Measurements from ENCODE around the gene DLGAP1.

DLGAP1 gene

DNA sequence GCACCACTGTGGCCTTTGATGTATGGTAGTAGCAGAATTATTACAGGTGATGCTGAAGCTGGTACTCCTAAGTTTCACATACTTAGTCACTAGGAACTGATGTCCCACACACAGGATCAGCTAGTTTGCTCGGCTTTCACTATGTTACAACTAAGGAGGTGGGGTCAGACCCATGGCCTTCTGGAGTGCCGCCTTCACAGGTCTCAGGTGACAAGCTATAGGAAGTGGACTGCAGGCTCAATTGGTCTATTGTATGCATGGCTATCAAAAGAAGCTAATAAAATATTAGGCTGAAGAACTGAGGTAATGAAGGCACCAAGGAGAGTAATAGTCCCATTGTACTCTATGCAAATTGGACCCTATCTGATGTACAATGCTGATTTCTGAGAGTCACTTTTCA is 170.6 kb downstream of the DLGAP1 start:
- DNase-seq = no peak

DNA sequence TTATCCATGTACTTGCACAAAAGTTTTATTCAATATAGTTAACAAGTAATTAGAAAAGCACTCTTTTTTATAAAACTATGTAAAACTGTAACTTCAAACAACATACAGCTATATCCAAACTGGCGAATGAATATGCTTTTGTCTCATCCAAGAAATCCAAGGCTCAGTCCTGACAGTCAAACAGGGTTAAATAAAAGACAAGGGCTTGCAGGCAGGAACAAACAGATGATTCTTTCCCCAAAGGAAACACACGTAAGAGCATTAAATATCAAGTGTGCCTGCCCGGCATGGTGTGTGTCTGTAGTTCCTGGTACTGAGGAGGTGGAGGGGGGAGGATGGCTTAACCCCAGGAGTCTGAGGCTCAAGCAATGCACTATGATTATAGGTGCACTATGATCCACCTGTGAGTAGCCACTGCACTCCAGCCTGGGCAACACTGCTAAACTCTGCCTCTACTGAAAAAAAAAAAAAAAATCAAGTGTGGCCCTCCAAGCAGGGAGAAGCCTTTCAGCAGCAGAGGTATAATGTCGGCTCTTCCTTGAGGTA is 171.3 kb downstream of the DLGAP1 start:
- DNase-seq = no peak

DNA sequence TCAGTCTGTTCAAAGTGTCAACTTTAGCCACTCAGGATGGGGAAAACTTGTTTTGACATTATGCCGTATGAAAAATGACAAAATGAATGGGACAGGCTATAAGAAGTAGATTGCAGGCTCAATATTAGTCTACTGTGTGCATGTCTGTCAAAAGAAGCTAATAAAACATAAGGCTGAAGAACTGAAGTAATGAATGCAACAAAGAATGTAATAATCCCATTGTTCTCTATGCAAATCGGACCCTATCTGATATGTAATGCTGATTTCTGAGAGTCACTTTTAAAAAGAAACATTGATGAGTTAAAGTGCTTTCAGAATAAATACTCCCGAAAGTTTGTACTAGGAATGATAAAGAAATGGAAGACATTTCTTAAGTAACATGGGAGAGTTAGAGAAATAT is 172.2 kb downstream of the DLGAP1 start:
- DNase-seq = no peak

DNA sequence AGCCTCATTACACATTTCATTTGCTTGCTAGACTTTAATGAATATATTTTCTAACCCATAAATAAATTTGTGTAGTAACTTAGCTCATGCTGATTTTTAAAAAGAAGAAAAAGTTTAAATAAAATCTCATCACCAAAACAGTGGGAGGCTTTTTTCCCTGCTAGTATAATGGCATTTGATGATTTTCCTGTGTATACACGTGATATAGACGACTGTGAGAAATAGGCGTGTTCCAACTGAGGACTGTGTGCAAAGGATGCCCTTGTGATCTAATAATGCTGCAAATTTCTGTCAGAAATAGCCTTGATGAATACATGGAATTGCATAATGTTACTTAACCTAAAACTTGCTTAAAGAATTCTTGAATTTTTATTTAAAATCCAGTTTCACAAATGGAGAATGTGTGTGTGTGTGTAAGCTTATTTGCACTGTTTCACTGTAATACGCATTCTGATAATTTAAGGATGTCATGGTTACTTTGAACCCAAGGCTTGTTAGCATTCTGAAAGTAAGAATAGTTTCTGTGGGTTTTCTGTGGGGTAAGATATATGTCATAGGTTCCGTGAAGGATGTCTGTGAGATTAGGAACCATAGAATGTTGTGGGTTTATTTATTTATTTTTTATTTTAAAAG is 178.0 kb downstream of the DLGAP1 start:
- DNase-seq = no peak

DNA sequence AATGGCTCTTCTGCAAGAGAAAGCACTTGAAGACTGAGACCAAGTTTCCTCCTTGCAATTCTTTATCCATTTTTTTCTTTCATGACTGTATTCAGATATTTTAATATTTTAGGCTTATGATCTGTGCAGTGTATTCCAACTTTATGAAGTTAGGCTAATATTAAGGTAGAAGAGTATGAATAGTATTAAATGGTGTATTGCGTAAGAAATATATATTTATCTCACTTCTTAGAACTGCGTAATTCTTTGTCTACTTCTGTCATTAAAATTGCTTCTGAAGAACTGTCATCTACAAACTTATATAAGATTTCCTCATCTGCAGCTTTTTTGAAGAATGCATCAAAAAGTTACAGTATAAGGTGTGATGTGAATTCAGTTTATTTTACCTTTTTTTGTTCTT is 183.2 kb downstream of the DLGAP1 start:
- DNase-seq = no peak

DNA sequence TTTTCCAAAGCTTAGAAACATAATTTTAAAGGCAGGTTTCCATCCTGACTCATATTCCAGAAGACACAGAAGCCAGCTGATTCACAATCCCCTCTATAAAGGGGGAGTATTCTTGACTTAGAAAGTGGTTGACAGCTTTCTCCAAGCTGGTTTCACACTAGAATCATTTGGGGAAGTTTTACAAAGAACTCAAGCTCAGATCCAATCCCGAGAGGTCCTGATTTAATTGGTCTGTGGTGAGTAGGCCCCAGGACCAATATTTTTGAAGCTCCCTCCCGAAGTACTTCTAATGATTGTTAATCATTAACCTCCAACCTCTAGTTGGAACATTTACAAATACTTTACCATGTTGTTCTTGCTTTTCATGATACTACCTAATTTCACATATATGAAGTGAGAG is 184.1 kb downstream of the DLGAP1 start:
- DNase-seq = no peak

DNA sequence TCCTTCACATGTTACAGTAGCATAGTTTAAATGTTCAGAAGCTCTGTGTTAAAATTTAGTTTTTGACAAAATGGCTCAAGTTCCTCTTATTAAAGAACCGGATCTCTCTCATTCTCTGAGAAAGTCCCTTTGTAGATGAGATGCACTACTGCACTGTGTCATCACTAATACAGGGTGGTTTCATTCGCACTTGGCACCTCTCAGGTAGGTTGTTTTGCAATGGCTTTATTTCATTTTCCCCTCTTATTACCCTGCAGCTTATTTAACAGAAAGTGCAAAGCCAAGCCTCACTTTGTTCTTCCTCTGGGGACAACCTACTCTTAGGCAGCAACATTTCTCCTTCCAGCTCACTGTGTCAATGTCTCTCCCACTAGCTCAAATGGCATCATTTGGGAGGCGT is 185.1 kb downstream of the DLGAP1 start:
- no peak for DNase-seq

DNA sequence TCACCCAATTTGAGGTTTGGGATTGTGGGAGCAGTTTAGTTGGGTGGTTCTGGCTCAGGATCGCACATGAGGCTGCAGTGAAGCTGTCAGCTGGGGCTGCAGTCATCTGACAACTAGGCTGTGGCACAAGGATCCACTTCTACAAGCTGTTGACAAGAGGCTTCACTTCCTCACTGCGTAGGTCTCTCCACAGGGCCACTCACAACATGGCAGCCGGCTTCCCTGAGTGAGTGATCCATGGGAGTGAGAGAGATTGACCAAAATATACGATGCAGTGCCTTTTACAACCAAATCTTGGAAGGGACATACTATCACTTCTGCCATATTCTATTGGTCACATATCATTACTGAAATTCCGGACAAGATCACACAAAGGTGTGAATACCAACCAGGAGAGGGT is 187.5 kb downstream of the DLGAP1 start:
- DNase-seq = no peak

DNA sequence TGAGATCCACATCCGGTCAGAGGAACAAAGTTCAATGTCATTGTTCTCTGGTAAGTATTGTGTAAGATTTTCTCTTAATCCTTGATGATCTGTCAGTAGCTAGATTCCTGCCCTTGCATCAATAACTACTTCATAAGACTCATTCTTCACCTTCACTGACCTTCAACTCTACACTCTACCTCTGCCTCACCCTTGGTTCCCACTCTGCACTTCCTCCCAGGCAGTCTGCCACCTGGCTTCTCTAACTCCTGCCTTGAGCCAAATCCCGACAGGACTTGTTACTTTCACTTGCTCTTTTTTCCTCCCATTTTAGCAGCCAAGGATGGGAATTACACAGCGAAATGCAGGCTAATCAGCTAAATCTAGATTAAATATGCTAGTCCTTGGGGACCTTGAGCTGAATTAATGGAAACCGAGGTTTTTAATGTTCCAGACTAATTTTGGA is 190.7 kb downstream of the DLGAP1 start:
- no peak for DNase-seq

DNA sequence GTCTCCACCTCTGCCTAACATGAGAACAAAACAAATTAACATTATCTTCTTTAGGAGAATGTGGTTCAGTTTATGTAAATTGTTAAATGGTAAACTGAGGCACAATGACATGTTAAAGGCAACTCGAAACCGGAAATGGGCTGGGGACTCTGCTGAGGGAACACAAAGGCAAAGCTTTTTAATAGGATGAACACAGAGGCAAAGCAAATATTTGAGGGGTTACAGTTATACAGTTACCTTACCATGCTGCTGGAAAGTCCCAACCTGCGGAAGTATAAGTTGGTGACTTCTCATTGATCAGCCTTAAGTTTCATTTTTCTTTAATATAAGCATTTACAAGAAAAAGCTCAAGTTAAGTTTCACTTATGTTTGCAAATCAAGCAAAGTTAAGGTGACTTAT is 195.0 kb downstream of the DLGAP1 start:
- no peak for DNase-seq

DNA sequence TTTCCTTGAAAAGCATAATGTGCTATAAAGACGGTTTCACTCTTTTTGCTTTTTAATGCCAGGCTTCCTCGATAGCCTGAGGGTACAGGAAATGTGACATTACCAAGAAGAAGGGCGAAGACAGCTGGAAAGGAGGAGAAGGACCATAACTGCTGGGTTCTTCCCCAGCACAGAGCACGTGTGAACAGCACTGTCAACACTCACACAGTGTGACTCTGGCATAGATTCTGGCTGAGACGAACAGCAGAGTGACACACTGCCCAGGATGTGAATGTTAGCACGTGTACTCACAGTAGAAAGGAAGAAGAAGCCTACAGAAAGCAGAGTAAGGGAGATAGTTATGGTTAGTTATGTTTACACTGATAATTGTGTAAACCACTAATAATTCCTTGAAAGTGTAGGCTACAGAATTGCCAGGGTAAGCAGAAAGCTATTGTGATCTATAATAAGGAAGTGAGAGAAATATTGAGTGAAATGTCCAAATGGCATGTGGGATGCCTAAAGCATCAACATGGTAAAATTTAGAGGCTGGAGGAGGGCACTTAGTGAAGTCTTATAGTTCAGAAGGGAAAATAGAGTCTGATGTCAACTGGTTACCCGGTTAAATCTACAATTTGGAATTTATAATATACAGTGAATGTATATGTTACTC is 198.2 kb downstream of the DLGAP1 start:
- DNase-seq = no peak

DNA sequence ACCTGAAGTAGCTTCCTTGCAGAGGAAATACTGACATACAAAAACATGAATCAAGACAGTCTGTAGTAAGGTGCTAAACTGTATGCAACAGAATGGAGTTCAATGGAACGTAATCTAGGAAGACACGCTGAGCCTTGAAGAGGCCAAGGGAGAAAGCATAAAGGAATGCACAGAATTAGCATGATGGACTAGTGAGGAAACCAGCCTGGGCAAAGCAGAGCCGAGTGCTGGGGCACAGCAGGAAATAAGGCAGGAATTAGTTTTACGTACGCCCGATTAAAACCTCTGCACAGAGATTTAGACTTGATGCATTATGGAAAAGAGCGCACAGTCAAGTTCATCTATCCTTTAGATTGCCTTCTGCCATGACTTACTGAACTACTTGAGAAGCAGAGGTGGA is 200.3 kb downstream of the DLGAP1 start:
- no peak for DNase-seq

DNA sequence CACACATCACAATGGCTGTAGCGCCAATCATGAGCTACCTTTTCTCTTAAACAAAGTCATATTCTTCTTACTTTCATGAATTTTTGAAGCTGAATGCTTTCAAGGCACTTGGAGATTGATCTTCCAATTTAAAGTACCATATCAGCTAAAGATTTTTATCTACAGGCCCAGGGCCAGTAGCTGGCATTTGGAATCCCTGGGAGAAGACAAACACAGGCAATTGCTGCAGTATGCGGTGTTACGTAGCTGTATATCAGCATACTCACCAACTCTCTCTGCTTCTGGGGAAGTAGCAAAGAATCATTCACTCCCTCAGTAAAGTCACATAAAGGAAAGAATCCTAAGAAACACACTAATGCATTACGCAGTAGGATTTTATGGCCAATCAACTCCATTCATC is 202.3 kb downstream of the DLGAP1 start:
- DNase-seq = no peak

DNA sequence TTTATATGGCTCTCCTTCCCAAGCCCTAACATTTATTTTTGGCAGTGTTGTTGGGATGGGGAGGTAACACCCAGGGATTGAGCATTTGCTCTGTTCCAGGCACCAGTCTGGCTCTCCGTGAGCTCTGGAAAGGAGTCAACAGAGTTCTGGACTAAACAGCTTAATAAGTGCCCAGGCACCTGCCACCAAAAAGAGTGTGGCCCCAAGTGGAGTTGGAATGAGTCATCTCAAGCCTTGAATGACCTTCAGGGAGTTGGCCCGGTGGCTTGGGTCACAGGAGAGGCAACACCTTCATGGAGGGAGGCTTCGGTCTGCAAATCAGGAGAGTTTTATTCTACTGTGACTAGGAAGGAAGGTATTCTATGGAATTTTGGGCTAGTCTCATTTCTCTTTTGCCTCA is 203.2 kb downstream of the DLGAP1 start:
- no peak for DNase-seq

DNA sequence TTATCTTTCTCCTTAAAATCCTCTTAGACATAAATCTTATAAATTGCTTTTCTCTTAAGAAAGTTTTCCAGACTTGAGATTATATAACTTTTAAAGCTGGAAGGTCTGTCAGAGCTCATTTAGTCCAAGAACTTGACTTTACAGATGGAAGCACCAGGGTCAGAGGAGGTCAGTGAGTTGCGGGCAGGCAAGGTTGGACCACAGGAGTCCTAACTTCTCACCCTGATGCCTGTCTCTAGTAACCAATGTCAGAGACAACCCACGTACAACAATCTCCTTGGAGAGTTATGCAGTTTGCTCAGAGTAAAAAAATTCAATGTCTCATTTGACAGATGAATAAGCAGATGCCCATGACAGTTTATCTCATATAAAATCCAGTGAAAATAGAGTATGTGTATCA is 203.9 kb downstream of the DLGAP1 start:
- no peak for DNase-seq

DNA sequence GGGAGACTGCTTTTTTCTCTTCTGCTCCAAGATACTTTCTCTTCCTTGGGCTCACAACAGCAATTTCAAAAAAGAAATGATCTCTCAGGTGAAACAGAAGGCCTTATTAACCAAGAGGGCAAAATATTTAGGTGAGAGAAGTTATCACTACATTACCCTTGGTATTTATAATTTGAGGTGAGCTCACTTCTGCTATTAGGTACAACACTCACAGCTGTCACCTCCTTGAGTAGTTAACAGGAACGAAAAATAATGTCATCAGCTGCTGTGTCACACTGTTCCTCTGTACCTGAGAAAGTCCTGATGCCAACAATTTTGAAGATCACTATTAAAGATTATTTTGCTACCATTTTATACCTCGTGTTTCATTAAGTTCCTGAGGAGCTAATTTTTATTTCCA is 205.0 kb downstream of the DLGAP1 start:
- DNase-seq = no peak

DNA sequence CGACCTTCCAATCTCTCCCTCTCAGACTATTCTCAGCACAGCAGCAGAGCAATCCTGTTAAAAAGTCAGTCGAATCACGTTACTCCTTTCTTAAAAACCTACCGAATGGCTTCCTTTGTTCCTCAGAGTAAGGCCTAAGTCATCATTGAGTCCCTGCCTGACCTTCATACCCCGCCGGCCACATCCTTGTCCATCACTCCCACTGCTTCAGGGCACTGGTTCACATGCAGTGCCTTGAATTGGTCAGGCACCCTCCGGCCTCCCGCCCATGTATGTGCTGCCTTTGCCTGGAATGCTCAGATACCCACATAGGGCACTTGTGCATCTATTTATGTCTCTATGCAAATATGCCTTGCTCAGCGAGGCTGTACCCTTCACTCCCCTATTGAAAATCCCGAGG is 206.4 kb downstream of the DLGAP1 start:
- DNase-seq = no peak

DNA sequence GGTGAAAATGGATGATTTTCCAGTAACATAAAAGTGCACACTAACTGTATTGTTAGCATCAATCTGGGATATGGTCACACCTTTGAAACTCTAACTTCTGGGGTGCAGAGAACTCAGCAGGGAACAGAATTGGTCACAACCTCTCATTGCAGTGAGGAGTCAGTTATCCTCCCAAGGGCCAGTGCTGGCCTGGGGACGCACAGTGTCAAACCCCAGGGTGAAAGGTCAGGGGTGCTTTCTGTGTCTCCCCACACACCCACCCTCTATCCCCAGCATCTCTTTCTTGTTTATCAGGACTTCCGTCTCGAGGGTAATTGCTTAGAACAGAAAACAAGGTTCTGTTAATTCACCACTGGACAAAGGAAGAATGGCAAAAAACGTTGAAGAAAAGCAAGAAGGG is 208.7 kb downstream of the DLGAP1 start:
- no peak for DNase-seq

DNA sequence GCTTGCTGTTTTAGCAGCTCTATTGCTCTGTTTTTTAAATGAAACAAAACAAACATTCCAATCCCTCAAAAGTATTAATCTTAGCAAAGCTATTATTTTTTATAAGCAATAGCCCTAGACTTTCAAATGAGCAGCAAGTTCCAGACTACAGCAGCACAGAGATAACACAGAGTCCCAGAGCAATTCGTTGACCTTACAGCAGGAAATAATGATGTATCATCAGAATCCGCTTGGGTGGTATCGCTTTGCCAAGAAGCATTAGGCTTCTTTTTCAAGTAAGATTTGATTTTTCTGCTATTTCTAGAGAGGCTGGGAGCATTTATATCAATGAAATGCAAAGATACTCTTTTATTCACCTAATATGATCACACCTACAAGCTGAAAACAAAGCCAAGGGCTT is 209.7 kb downstream of the DLGAP1 start:
- DNase-seq = no peak

DNA sequence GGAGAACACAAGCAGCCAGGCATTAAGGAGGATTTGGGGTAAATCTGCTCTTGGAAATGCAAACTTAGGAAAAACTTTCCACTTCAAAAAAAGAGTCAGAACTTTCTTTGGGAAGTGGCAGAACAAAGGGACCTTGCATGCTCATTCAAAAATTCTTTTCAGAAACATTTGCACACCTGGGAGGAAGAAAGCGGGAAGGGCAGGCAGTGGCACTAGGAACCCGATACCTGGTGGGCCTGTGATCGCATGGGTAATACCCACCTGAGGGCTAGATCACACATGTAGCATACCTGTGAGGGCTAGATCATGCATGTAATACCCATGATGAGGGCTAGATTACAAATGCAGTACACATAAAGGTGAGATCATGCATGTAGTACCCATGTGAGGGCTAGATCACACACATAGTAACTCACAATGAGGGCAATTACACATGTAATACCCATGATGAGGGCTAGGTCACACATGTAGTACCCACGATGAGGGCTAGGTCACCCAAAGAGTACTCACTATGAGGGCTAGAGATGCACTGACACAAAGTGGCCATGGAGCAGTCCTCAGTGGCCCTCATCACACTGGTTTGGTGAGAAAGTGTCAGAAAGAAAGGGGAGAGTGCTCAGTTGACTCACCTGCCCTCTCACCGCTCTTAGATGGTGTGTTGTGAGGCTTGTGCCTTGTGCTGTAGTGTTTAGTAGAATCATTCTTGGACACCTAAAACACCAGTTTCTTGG is 212.5 kb downstream of the DLGAP1 start:
- no peak for DNase-seq

DNA sequence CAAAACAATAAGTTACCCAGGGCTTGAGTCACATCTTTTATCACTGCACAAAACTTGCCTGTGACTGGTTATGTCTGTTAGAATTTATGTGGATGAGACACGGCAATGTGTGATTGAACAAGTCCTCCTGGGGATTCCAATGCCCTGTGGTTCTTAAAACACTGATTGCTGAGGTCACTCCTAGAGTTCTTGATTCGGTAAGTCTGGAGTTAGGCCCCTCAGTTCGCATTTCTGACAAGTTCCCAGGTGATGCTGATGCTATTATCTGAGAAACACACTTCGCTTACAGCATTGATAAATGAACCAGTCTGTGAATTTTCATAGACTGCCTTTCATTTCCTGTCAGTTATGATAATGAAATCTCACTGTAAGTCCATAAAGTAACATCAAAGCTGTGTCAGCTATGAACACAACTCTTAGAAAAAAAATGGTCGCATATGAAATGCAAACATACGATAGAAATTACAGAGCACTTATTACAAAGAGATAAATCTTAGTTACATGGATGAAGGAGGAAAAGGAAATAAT is 214.0 kb downstream of the DLGAP1 start:
- DNase-seq = no peak

DNA sequence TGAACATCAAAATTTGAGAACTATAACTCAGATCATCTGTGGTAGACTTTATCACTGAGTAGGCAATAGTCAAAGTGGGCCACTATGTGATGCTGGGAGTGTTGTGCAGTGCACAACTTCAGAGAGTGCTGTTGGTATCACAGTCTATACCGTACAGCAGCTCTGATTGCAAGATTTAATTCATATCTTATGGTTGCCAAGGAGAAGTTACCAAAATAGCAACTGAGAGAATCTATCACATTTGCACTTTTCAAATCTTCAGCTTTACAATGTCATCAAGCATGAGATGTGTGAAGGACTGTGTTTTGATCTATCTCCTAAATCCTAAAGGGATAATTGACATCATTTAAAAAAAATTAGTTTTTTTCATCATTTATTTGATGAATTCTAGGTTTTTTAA is 216.1 kb downstream of the DLGAP1 start:
- DNase-seq = no peak

DNA sequence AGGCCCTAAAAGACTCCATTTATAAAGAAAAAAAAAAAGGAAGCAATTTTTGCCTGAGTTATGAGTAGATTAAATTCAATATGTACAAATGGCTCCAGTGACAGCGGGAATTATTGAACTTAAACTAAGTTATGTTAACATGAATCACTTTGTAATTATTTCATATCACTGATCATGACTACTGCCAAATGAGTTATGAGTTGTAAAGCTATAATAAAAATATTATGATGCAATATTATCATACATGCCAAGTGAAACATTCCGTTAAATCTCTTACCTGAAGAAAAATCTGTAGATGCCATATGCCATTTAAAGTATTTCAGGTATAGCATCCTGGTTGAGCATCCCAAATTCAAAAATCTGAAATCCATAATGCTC is 217.5 kb downstream of the DLGAP1 start:
- no peak for DNase-seq

Data from activated CD8-positive, alpha-beta memory T cell treated with anti-CD3 and anti-CD28 coated beads, Interleukin-2, amount 50 U/mL, for 4 hours (primary cell).